GM21619 (cell line): ENCODE data around the gene USP8.
"Not testable (repeated sequence)": the region's sequence is repeated elsewhere in the genome, so short reads cannot be mapped to it uniquely, and the experiment has no call there.

Experiments
- ATAC-seq: cut with Tn5 transposase; IDR thresholded peaks from one replicate; pipeline ENCODE4 v1.9.1; 2021; ENCODE audit not compliant: unreplicated experiment

The USP8 gene

DNA sequence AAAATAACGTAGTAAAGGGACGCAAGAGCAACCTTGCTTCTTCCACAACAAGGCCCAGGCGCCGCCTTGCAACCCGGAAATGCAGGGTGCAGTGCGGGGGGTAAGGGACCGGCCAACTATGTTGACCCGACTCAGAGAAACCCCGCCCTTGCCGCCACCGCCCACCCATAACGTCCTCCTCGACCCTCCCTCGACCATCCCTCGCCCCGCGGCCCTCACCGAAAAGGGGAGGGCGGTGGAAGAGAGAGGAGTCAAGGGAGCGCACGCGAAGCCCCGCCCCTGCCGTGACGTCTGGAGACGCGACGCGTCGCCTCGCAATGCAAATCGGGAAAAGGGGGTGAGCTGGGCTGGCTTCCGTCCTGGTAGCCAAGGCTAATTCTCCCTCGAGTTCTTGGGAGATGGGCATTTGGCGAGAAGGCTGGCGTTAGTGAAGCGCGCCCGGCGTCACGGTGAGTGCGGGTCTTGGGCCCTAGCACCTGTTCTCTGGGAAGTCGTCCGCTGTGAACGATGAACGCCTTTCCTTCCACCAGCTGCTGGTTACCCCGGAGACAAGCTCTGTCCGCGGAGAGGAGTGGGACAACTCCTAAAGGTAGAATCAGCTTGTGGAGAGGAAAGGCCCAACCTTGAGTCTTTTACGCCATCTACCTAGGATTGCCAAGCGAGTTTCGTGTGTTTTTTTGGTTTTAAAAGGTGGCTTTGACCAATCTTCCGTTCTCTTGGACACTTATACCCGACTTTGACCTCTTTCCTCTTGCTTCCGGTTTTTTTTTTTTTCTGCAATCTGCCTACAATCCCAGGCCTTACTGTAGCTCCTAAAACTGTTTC, at the start of gene USP8:
Gene USP8, plus strand, starts transcription at position 340 of the 825 bp plus-strand sequence. CDS start 14,669 bp downstream, outside the sequence.
- peak; percentile 90 for ATAC-seq

DNA sequence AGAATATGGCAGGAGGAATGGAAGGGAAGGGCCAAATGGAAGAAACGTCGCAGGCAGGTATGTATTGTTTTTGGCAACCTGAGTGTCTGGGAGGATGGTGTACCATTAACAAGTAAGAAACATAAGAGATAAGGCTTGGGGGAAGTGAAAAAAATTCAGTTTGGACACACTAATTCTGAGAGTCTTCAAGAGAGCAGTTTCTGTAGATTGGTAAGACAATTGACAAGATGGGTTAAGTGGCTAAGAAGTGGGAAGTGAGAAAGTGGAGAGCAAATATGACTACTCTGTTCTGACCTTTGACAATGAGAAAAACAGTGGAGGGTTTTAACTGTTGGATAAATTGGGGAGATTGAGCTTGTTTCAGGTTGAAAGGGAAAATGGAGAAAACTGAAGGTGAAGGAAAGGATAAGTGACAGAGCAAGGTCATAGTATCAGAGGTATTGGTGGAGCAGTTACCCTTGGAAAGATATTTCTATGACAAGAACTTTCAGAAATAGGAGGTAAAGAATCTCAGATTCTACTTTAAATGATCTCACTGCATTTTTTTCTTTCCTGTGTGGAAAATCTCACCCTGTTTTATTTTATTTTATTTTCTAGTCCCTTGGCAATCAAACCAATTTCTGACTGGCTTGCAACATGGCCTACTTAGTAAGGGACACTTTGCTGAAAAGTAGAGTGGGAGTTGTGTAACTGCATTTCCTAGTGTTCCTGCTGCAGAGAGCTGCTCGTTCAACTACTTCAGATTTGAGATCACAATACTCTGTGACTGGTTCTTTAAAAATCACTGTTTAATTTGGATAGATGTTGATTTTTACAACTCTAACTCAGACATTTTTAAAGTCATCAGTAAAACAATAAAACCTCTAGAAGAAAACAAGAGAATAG, 46.1 kb upstream of the USP8 start:
- ATAC-seq, result peak; percentile 98

DNA sequence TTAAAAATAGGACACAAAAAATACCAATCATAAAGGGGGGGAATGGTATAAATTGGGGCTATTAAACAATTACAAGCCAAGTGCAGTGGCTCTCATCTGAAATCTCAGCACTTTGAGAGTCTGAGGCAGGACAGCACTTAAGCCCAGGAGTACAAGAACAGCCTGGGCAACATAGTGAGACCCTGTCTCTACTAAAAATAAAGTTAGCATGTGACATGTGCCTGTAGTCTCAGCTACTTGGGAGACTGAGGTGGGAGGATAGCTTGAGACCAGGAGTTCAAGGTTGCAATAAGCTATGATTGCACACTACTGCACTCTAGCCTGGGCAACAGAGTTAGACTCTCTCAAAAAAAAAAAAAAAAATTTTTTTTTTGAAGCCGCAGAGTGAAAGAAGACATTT, 45.4 kb upstream of the USP8 start:
- no peak for ATAC-seq

DNA sequence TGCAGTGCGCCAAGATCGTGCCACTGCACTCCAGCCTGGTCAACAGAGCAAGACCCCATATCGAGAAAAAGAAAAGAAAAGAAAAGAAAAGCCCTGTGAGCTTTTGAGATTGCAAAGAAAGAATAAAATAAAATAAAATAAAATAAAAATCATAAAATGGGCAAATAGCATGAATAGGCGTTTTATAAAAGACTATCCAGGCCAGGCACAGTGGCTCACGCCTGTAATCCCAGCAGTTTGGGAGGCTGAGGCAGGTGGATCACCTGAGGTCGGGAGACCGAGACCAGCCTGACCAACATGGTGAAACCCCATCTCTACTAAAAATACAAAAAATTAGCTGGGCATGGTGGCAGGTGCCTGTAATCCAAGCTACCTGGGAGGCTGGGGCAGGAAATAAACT, 44.8 kb upstream of the USP8 start:
- not testable (repeated sequence) for ATAC-seq

DNA sequence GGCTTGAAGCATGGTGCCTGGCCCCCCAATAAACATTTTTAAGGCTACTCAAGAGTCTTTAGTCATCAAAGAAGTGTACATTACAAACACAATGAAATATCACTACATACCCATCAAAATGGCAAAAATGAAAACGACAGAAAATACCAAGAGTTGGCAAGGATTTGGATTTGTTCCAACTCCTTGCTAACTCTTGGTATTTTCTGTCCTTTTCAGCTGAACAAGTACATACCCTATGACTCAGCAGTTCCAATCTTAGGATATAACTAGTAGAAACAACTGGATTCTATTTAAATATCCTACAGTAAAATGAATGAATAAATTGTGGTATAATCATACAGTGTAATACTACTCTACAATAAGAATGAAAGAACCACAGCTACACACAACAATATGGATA, 44.1 kb upstream of the USP8 start:
- no peak for ATAC-seq

DNA sequence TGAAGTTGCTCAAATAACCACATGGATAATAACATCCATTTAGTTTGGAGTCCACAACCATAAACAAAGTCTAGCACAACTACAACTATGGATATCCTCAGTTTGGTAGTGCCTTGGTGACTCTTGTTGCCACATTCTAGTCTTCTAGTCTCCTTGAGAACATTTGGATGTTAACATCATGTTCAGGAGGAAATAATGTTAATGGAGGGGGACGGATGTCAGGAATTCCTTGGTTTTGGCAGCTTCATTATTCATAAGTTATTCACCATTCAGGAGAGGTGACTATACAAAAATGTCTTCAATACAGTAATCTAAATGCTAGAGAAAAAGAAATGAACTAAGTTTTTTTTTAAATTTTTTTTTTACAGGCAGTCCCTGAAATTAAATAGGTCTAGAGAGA, 42.8 kb upstream of the USP8 start:
- no peak for ATAC-seq

DNA sequence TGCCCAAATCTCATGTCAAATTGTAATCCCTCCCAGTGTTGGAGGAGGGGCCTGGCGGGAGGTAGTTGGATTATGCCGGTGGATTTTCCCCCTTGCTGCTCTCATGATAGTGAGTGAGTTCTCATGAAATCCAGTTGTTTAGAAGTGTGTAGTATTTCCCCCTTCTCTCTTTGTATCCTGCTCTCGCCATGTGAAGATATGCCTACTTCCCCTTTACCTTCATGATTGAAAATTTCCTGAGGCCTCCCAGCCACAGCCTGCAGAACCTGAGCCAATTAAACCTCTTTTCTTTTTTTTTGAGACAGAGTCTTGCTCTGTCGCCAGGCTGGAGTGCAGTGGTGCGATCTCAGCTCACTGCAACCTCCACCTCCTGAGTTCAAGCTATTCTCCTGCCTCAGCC, 41.8 kb upstream of the USP8 start:
- ATAC-seq, result not testable (repeated sequence)

DNA sequence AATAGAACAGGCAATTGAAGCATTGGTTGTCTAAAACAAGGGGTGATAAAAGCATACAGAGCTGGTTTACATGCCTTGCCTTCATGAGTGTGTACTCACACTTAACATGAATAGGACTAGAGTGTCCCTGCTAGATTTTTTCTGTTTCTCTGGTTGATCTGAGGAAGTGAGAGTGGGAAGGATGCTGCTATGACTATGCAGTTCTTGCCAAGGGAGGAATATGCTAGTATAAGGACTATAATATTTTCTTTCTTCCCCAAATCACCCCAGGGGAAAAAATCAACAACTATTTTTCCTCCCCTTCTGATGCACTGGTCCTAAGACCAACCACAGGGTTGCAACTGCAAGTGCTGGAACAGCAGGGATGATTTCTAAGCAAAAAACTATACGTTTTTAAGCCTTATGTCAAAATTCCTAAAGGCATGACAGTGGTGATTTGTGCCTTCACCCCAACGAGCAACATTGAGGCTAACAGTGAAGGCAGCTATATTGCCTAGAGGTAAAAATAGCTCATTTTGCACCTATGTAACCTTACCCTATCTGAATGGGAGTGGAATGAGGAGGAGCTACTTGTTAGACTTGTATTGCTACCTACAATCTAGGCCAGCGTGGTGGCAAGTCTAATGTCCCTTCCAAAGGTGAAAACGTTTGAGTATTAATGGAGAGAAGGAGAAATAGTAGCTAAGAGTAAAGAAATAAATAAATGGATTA, 33.5 kb upstream of the USP8 start:
- ATAC-seq, result peak; percentile 88

DNA sequence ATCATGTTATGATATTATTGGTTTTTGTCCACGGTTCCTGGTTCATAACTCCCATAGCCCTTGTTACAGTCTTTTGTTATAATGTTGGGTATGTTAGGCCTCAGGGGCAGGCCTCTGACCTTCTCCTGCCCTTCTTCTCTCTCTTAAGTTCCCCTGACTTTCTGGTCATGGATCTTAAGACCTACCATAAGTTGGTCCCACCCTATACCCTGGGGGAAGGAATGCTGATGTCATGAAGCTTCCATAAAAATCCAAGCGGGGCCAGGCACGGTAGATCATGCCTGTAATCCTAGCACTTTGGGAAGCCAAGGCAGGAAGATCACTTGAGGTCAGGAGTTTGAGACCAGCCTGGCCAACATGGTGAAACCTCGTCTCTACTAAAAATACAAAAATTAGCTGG, 32.6 kb upstream of the USP8 start:
- not testable (repeated sequence) for ATAC-seq

DNA sequence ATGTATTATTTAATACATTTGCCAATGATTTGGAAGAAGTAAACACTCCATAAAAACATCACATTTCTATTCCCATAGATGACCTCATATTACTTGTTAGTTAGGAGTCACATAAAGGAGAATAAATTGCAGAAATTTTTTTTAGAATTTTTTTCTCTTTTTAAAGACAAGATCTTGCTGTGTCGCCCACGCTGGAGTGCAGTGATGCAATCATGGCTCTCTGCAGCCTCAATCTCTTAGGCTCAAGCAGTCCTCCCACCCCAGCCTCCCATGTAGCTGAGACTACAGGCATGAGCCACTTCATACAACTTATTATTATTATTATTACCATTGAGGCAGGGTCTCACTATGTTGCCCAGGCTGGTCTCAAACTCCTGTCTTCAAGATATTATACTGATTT, 12.3 kb upstream of the USP8 start:
- ATAC-seq, result no peak

DNA sequence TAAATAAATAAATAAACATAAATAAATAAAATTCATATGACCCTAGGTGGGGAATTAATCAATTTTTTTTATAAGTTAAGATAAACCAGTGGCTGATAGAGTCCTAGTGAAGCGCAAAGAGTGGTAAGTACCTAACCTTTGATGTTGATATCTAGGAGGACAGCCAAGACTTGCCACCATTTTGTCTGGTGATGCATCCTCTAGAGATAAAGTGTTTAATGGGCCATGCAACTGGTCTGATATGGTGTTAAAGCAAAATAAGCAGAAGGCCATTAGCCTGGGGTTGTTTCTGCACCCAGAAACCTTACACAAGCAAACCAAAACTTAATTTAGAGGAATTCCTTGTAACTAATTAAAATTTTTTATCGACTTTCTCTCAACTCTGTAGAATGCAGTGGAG, 9.6 kb upstream of the USP8 start:
- no peak for ATAC-seq

DNA sequence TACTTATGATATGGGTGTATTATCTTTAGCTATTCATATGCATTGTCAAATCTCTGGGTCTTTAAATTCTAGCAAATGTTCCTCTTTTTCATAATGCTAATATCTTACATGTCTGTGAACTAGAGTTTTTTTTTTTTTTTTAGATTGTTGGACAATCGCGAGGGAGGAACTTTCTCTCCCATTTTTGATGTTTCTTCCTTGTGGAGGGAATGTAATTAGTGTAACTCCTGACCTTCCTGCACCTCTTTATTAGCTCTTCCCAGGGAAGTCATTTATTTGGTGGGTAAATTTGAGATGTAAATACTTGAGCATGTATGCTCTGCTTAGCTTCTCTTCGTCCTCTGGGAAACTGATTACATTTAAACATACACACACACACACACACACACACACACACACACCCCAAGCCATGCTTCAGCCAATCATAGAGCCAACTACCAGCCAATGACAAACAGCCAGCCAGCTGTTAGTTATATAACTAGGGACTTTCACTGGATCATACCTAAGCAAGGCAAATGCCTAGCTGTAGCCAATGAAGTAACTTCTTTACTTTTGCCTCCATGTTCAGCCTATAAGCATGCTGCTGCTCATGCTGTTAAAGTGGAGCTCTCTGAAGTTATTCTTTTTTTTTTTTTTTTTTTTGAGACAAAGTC, 8.3 kb upstream of the USP8 start:
- ATAC-seq, result no peak

DNA sequence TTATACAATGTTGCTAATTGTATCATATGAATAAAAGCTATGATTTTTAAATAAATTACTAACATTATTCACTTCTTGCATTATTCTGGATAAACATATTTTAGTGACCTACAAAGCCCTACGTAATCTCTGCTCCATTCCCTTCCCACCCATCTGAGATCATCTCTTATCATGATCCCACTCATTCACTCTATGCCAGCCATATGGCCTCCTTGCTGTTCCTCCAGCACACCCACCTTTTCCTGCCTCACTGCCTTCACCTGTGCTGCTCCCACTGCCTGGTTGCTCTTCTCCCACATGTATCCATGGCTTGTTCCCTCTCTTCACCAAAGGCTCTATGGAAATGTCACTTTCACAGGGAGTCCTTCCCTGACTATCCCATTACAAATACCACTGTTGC, 7.3 kb upstream of the USP8 start:
- ATAC-seq, result no peak

DNA sequence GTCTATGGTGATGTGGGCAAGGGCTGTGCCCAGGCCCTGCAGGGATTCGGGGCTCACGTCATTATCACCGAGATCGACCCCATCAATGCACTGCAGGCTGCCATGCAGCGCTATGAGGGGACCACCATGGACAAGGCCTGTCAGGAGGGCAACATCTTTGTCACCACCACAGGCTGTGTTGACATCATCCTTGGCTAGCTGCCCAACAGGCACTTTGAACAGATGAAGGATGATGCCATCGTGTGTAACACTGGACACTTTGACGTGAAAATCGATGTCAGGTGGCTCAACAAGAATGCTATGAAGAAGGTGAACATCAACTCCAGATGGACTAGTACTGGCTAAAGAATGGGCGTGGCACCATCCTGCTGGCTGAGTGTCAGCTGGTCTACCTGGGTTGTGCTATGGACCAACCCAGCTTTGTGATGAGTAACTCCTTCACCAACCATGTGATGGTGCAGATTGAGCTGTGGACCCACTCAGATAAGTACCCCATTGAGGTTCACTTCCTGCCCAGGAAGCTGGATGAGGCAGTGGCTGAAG, 6.1 kb upstream of the USP8 start:
- ATAC-seq, result no peak

DNA sequence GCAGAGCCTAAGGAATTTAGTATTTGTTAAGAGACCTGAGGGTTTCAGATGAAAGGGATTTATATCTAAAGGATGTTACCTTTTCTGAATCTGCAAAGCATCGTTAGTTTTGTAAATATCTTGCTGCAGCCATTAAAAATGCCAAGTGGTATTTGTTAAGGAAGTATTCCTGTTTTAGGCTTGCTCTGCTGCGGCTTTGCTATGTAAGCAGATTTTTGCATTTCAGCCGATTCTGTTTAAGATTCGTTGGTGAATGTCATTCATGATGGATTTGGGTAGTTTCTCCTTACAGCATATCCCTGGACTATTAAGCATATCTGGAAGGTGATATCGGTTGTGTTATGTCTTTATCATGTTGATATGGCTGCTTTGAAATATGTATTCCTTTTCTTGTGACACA, 1.0 kb downstream of the USP8 start:
- no peak for ATAC-seq

DNA sequence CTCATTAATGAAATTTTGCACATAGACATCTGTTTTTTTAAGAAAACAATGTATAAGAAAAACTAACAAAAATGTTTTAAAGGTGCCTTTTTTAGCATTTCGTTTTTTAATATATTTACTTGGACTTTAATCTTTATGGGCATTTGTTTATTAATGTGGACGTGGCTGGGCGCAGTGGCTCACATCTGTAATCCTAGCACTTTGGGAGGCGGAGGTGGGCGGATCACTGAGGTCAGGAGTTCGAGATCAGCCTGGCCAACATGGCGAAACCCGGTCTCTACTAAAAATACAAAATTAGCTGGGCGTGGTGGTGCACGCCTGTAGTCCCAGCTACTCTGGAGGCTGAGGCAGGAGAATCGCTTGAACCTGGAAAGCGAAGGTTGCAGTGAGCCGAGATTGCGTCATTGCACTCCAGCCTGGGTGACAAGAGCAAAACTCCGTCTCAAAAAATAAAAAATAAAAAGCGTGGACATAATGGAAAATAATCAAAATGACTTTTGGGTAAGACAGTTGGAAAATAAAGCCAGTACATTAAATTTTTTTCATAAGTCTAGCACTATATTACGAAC, 1.6 kb downstream of the USP8 start:
- not testable (repeated sequence) for ATAC-seq

DNA sequence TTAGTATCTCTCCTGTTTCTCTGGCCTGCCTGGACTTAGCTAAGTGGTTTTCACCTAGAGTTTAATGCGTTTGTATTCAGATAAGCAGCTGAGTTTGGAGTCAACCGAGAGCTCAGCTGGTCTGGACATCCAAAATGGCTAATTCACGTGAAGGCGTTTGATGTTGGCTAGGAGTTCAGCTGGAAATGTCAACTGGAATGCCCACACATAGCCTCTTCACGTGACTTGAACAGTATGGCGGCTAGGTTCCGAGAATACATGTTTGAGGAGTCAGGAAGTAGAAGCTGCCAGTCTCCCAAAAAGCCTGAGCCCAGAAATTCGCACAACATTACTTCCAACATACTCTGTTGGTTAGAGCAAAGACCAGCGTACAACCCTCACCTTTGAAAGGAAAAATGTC, 2.2 kb downstream of the USP8 start:
- ATAC-seq, result no peak

DNA sequence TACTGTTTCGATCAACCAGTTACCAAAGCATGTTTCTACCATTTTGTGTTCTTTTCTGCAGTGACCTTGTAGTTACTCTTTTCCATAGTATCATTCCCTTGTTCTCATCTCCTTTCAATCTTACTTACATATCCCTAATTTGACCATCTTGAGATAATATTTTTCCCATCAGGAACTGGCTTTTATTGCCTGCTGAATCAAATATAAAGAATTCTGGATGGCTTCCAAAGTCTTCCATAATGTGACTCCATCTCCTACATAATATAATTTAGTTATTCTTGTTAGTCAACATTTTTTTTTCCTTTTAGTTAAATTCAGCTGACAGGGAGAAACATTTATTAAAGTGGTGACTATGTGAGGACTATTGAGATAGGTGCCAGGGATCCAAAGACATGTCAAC, 7.0 kb downstream of the USP8 start:
- ATAC-seq, result no peak

DNA sequence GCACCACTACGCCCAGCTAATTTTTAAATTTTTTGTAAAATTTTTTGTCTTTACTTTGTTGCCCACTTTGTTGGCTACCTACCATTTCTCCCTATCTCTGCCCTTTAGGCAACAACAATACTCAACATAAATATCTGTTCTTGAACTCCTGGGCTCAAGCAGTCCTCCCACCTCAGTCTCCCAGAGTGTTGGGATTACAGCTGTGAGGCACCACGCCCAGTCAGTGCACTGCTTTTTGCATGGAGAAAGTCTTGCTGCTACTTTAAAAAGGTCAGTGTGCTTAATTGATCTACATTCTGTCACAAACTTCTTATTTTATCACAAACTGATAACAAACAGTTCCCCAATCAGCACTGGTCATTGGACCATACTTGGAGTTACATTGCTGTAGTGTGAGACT, 8.0 kb downstream of the USP8 start:
- no peak for ATAC-seq

DNA sequence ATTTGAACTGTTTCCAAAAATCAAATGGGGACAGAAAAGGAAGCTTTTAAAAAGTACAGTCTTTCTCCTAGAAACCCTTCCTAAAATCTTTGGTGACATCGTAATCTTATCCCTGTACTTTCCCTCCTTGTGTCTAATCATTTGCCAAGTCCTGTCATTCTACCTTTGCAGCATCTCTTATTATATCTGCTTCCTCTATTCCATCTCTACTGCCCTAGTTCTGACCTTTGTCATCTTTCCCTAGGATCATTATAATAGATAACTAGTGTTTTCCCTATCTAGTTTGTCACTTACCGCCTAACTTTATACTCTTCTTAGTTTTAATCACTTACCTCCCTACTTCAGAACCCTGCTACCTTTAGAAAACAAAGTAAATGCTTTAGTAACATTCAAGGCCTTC, 11.6 kb downstream of the USP8 start:
- no peak for ATAC-seq
